ENCODE results near the gene CAPN9.

Gene CAPN9

DNA sequence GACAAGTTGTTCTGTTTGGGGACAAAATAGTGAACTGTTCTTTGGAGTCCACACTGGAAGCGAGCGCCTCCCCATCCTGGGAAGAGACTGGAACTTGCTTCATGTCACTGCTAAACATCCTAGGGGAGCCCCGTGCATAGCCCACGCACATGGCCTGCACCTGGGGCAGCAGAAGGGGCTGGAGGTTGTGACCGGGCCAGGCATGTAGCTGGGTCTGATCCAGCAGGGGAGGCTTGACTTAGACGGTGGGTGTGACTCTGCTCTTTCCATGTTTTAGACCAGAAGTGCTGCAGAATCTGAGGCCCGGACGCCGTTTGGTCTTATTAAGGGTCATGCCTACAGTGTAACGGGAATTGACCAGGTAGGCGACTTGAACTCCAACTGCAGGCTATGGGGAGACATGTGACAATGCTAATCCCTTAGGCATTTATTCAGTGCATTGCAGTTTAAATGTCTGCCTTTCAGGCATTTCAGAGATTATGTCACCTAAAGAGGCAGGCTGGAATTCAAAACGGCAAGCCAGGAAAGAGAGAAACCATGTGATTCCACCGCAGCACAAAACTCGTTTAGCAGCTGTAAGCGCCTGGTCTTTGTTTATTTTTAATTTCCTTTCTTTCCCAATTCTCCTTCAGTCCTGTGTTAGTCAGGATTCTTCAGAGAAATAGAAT lies 21.8 kb downstream of the CAPN9 start:
- Histone ChIP-seq H3K4me3 (ENCODE audit: low read depth, low read length) (no peak overlapping the region), H3K36me3 (ENCODE audit: control insufficient read depth, insufficient read depth, low read length) (no peaks in the 10 kb centered on the region), H3K9me3 (ENCODE audit: control insufficient read depth, insufficient read depth, low read length) (no peaks in the 10 kb centered on the region), H3K9ac (ENCODE audit: low read depth, low read length) (no peak overlapping the region), H3K4me1 (ENCODE audit: control insufficient read depth, insufficient read depth, low read length) (no peaks in the 10 kb centered on the region), H3K27me3 (ENCODE audit: control insufficient read depth, insufficient read depth, low read length) (no peaks in the 10 kb centered on the region)

DNA sequence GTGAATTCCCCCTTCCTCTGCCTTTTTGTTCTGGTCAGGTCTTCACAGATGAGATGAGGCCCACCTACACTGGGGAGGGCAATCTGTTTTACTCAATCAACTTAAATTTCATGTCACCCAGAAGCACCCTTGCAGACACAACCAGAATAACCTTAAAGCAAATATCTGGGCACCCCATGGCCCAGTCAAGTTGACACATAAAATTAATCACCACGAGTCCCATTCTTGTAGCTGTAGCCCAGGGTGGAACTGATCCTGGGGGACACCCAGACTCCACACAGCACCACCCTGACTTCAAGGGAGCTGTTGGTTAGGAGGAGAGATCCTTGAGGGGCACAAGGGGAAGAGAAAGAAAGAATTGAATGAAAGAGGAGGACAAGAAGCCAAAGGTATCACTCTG lies 23.1 kb downstream of the CAPN9 start:
- Histone ChIP-seq H3K9ac (ENCODE audit: low read depth, low read length) (no peak overlapping the region), H3K27me3 (ENCODE audit: control insufficient read depth, insufficient read depth, low read length) (no peaks in the 10 kb centered on the region), H3K9me3 (ENCODE audit: control insufficient read depth, insufficient read depth, low read length) (no peaks in the 10 kb centered on the region), H3K36me3 (ENCODE audit: control insufficient read depth, insufficient read depth, low read length) (no peaks in the 10 kb centered on the region), H3K4me3 (ENCODE audit: low read depth, low read length) (no peak overlapping the region), H3K4me1 (ENCODE audit: control insufficient read depth, insufficient read depth, low read length) (no peaks in the 10 kb centered on the region)

DNA sequence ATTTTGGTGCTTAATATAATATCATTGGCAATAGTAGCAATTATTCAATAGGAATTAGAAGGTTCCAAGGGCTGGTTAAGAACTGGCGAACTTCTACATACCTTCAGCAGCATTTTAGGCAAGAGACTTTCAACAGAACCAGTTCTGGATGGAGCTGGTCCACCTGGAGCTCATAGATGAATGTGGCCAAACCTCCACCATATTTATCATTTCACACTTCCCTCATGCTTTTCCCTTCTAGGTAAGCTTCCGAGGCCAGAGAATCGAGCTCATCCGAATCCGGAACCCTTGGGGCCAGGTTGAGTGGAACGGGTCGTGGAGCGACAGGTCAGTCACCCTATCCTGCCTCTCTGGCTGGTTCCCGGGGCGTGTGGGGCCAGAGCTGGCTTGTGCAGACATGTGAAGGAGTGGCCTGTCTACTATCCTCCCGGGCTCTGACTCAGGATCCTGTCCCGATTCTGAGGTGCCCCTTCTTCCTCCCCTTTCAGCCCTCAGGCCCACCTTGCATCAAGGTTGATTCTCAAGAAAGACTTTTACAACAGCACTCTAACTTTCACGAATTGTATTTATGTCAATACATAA lies 24.7 kb downstream of the CAPN9 start:
- Histone ChIP-seq H3K4me3 (ENCODE audit: low read depth, low read length) (no peak overlapping the region), H3K9ac (ENCODE audit: low read depth, low read length) (no peak overlapping the region), H3K9me3 (ENCODE audit: control insufficient read depth, insufficient read depth, low read length) (no peaks in the 10 kb centered on the region)

DNA sequence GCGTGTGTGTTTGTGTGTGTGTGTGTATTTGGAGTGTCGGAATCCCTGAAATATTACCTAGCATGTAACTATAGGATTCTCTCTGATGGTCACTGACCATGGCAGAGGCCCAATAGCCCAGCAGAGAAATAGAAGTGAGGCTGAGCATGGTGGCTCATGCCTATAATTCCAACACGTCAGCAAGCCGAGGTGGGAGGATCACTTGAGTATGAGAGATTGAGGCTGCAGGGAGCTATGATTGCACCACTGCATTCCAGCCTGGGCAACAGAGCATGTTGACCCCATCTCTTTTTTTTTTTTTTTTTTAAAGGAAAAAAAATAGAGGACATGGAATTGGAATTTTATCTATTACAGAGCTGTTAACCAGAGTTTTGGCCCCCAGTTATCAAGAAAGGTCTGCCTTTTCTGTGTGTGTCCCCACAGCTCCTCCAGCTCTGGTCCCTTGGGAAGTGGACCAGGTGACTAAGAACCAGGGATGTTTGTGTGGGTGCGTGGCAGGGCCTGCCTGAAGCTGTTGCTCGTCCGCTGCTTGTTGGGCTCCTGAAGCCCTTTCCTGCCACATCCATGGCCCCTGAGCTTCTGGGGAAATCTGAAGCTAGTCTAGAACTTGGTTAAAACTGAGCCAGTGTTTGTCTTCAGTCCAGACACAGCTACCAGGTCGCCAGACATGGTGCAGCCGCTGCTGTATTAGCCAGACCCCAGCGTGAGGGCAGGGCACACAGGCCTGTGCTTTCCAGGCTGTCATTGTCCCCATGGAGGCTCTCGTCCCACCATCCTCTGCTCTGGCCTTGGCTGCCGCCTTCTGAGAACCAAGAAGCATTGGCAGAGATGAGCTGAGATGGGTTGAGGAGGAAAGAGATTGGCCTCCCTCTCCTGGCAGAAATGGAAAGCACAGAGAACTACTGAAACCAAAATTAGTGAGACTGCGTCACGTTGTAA lies 25.5 kb downstream of the CAPN9 start:
- H3K9me3 ChIP-seq (ENCODE audit: control insufficient read depth, insufficient read depth, low read length) = no peaks in the 10 kb centered on the region
- H3K27me3 ChIP-seq (ENCODE audit: control insufficient read depth, insufficient read depth, low read length) = no peaks in the 10 kb centered on the region
- no peak overlapping the region for H3K9ac ChIP-seq (ENCODE audit: low read depth, low read length)
- H3K36me3 ChIP-seq (ENCODE audit: control insufficient read depth, insufficient read depth, low read length) = no peaks in the 10 kb centered on the region
- no peaks in the 10 kb centered on the region for H3K4me1 ChIP-seq (ENCODE audit: control insufficient read depth, insufficient read depth, low read length)
- H3K4me3 ChIP-seq (ENCODE audit: low read depth, low read length) = no peak overlapping the region

More for the DNA sequence above, 24.7 kb downstream of the CAPN9 start:
- H3K27me3 ChIP-seq (ENCODE audit: control insufficient read depth, insufficient read depth, low read length) = no peaks in the 10 kb centered on the region
- no peaks in the 10 kb centered on the region for H3K36me3 ChIP-seq (ENCODE audit: control insufficient read depth, insufficient read depth, low read length)
- H3K4me1 ChIP-seq (ENCODE audit: control insufficient read depth, insufficient read depth, low read length) = no peaks in the 10 kb centered on the region

DNA sequence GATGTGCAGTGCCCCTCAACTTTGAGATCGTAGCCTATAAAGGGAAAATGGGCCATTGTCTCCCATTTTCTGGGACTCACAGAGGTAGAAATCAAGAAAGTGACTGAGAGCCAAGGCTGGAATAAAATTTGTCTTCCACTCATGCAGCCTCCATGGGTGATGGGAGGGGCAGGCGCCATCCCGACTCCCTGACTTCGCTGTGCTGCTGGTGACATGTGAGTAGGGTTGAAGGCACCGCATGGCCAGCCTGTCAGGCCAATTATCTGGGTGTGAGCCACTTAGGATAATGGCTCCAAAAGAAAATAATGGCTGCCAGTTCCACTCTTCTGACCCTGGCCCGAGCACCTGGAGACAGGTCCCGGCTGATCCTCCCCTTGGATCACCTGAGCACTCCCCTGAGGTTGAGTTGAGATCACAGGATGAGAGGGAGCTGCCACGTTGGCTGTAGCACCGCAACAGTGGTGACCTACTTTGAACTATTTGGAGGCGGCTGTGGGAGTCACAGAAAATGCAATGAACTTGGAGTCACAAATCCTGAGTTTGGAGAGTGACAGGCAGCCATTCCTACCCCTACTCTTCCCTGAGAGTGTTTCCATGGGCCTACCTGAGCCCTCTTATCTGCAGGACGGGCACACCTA lies 26.3 kb downstream of the CAPN9 start:
- Histone ChIP-seq H3K9me3 (ENCODE audit: control insufficient read depth, insufficient read depth, low read length) (no peaks in the 10 kb centered on the region), H3K4me1 (ENCODE audit: control insufficient read depth, insufficient read depth, low read length) (no peaks in the 10 kb centered on the region), H3K36me3 (ENCODE audit: control insufficient read depth, insufficient read depth, low read length) (no peaks in the 10 kb centered on the region), H3K9ac (ENCODE audit: low read depth, low read length) (no peak overlapping the region), H3K27me3 (ENCODE audit: control insufficient read depth, insufficient read depth, low read length) (peaks cover 4% of the 10 kb centered on the region), H3K4me3 (ENCODE audit: low read depth, low read length) (no peak overlapping the region)

DNA sequence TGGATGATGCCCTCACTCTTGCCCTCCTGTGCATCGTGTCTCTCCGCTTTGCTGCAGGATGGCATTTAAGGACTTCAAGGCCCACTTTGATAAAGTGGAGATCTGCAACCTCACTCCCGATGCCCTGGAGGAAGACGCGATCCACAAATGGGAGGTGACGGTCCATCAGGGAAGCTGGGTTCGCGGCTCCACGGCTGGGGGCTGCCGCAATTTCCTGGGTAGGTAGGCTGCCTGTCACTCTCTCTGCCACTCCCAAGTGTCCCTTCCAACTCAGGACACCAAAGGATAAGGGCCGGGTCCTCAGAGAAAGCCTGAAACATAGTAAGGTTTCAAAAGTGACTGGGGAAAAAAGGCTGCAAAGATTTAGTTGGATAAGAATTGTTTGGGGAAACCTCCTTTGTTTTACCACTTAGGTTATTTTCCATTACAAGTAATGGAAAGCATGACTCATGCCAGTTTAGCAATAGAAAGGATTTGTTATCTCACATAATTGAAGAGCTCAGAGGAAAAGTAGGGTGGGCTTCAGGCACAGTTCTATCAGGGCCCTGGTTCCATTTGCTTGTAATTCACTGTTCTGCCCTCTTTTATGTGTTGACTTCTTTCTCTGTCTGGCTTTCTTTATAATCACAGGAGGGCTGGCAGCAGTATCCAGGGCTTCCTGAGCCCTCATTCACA lies 31.9 kb downstream of the CAPN9 start:
- Histone ChIP-seq H3K9ac (ENCODE audit: low read depth, low read length) (no peak overlapping the region), H3K4me1 (ENCODE audit: control insufficient read depth, insufficient read depth, low read length) (no peaks in the 10 kb centered on the region), H3K4me3 (ENCODE audit: low read depth, low read length) (no peak overlapping the region), H3K9me3 (ENCODE audit: control insufficient read depth, insufficient read depth, low read length) (no peaks in the 10 kb centered on the region), H3K27me3 (ENCODE audit: control insufficient read depth, insufficient read depth, low read length) (peaks cover 38% of the 10 kb centered on the region), H3K36me3 (ENCODE audit: control insufficient read depth, insufficient read depth, low read length) (no peaks in the 10 kb centered on the region)

DNA sequence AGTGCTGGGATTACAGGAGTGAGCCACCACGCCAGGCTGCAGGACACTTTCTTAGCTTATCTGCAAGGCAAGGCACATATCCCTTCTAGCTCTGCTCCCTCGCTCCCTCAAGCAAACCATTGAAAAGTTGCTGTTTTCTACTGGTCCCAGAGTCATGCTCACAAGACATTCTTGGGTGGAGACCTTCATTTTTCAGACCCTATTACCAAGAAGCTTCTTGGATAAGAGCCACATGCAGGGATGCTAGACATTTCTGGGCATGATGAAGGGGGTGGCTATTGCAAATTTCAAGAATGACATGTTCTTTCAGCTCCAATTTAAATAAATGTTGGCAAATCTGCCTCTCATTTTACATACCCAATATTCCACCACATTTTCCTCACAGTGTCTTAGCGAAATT lies 33.9 kb downstream of the CAPN9 start:
- no peak overlapping the region for H3K9ac ChIP-seq (ENCODE audit: low read depth, low read length)
- no peaks in the 10 kb centered on the region for H3K36me3 ChIP-seq (ENCODE audit: control insufficient read depth, insufficient read depth, low read length)
- H3K4me1 ChIP-seq (ENCODE audit: control insufficient read depth, insufficient read depth, low read length) = peaks cover 5% of the 10 kb centered on the region
- peaks cover 56% of the 10 kb centered on the region for H3K27me3 ChIP-seq (ENCODE audit: control insufficient read depth, insufficient read depth, low read length)
- H3K9me3 ChIP-seq (ENCODE audit: control insufficient read depth, insufficient read depth, low read length) = no peaks in the 10 kb centered on the region
- no peak overlapping the region for H3K4me3 ChIP-seq (ENCODE audit: low read depth, low read length)

DNA sequence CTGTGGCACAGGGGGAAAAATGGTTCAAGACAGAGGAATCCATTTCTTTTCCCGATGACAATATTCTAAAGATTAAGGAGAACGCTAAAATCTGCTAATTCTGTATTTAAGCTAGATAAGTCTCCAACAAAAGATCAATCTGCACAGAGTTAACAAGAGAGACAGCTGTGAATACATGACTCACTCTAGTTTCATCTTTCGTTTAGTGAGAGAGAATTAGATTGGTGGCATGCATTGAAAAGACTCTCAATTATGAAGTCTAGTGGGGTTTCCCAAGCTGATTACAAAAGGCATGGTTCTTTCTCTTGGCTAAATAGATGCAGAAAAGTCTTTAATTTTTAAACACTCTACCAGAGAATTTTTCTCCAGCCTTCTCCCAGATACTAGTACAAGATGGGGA lies 34.4 kb downstream of the CAPN9 start:
- no peak overlapping the region for H3K4me3 ChIP-seq (ENCODE audit: low read depth, low read length)
- no peak overlapping the region for H3K9ac ChIP-seq (ENCODE audit: low read depth, low read length)
- H3K4me1 ChIP-seq (ENCODE audit: control insufficient read depth, insufficient read depth, low read length) = peaks cover 5% of the 10 kb centered on the region
- H3K36me3 ChIP-seq (ENCODE audit: control insufficient read depth, insufficient read depth, low read length) = no peaks in the 10 kb centered on the region
- peaks cover 61% of the 10 kb centered on the region for H3K27me3 ChIP-seq (ENCODE audit: control insufficient read depth, insufficient read depth, low read length)
- H3K9me3 ChIP-seq (ENCODE audit: control insufficient read depth, insufficient read depth, low read length) = no peaks in the 10 kb centered on the region

DNA sequence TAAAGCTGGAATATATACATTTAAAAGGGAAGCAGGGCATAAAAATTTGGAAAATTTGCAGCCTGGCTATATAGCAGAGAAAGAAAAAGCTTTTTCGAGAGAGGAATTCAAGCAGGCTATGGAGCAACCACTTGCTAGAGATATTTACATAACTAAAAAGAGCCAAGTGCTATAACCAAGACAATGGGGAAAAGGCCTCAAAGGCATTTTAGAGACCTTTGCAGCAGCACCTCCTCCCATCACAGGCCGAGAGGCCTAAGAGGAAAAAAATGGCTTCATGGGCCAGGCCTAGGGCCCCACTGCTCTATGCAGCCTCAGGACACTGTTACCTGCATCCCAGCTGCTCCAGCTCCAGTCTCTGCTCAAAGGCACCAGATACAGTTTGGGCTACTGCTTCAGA lies 37.0 kb downstream of the CAPN9 start:
- Histone ChIP-seq H3K4me1 (ENCODE audit: control insufficient read depth, insufficient read depth, low read length) (peaks cover 5% of the 10 kb centered on the region), H3K36me3 (ENCODE audit: control insufficient read depth, insufficient read depth, low read length) (no peaks in the 10 kb centered on the region), H3K9me3 (ENCODE audit: control insufficient read depth, insufficient read depth, low read length) (no peaks in the 10 kb centered on the region), H3K4me3 (ENCODE audit: low read depth, low read length) (no peak overlapping the region), H3K27me3 (ENCODE audit: control insufficient read depth, insufficient read depth, low read length) (peaks cover 81% of the 10 kb centered on the region), H3K9ac (ENCODE audit: low read depth, low read length) (no peak overlapping the region)

DNA sequence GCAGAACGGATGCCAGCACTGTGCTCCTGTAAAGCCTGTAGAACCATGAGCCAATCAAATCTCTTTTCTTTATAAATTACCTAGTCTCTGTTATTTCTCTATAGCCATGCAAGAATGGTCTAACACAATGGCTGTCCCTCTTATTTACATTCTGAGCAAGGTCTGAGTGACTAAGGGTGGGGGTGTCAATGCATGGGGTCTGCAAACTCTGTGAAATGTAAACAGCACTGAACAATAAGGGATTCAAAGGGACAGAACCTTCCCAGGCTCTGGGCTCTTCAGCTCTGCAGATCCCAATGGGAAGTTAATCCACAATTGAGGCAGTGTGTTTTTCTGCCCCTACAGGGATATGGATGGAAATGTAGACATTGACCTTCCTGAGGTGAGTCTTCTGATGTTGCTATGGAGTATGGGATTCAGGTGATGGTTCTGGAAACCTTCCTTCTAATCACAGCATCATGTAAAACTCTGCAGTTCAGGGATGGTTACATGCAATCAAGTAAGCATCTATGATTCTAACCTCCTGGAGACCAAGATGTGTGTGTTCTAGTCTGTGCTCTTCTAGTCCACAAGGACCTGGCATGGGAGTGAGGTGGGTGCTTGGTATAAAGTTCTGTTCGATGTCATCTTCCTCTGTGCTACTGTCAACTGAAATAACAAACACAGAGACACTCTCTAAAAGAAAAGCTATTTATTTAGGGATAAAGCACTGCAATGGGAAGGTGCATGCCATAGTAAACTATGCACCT lies 38.6 kb downstream of the CAPN9 start:
- no peak overlapping the region for H3K9ac ChIP-seq (ENCODE audit: low read depth, low read length)
- H3K27me3 ChIP-seq (ENCODE audit: control insufficient read depth, insufficient read depth, low read length) = peaks cover 83% of the 10 kb centered on the region
- H3K9me3 ChIP-seq (ENCODE audit: control insufficient read depth, insufficient read depth, low read length) = no peaks in the 10 kb centered on the region
- peaks cover 5% of the 10 kb centered on the region for H3K4me1 ChIP-seq (ENCODE audit: control insufficient read depth, insufficient read depth, low read length)
- no peak overlapping the region for H3K4me3 ChIP-seq (ENCODE audit: low read depth, low read length)
- H3K36me3 ChIP-seq (ENCODE audit: control insufficient read depth, insufficient read depth, low read length) = no peaks in the 10 kb centered on the region

DNA sequence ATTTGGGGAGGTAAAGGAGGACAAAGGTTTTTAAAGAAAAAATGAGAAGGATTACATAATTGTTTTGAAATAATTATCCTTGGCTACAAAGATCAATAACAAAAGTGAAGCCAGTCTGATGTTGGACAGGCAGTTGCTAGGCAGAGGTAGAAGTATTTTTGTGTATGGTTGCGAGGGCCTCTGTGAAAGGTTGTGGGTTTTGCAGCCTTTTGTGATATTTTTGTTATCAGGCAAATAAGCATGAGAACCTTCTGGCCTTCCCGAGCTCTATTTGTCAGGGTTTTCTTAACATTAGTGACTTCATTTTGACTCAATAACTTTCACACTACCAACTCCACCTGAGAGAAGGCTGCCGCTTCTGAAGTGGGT lies 39.2 kb downstream of the CAPN9 start:
- Histone ChIP-seq H3K4me1 (ENCODE audit: control insufficient read depth, insufficient read depth, low read length) (peaks cover 5% of the 10 kb centered on the region), H3K4me3 (ENCODE audit: low read depth, low read length) (no peak overlapping the region), H3K36me3 (ENCODE audit: control insufficient read depth, insufficient read depth, low read length) (no peaks in the 10 kb centered on the region), H3K9ac (ENCODE audit: low read depth, low read length) (no peak overlapping the region), H3K27me3 (ENCODE audit: control insufficient read depth, insufficient read depth, low read length) (peaks cover 79% of the 10 kb centered on the region), H3K9me3 (ENCODE audit: control insufficient read depth, insufficient read depth, low read length) (no peaks in the 10 kb centered on the region)

All from iPS-15b (cell line).